NCI-H526 treated with DMSO at 0.1 percent for 48 hours (cell line): Measurements from ENCODE around the gene LHFPL2.
"Not testable (repeated sequence)": the region's sequence is repeated elsewhere in the genome, so short reads cannot be mapped to it uniquely, and the experiment has no call there.

Source experiments
- DNase-seq: peaks from one replicate; lab custom pipeline; 2025; lab: John Stamatoyannopoulos, UW

LHFPL2 gene

GRCh38 chr5:78648359-78649210 is at the start of gene LHFPL2:
Gene LHFPL2, minus strand, starts transcription at chr5:78648772. Its CDS starts 138,559 bp downstream, at chr5:78510213.
- peak; percentile 42 for DNase-seq

GRCh38 chr5:78696637-78697036 is 48.1 kb upstream of the LHFPL2 start:
- no peak for DNase-seq

- not testable (repeated sequence) for DNase-seq
These were observed 47.5 kb upstream of the LHFPL2 start for GRCh38 chr5:78696052-78696451.

GRCh38 chr5:78693339-78693738 is 44.8 kb upstream of the LHFPL2 start:
- DNase-seq, result no peak

- no peak for DNase-seq
These were observed 42.8 kb upstream of the LHFPL2 start for GRCh38 chr5:78691084-78691960.

- DNase-seq, result no peak
These were observed 41.8 kb upstream of the LHFPL2 start for GRCh38 chr5:78690253-78690972.

GRCh38 chr5:78689540-78690252 is 41.1 kb upstream of the LHFPL2 start:
- no peak for DNase-seq

- not testable (repeated sequence) for DNase-seq
These were observed 38.9 kb upstream of the LHFPL2 start for GRCh38 chr5:78687514-78687913.

- DNase-seq, result not testable (repeated sequence)
These were observed 35.3 kb upstream of the LHFPL2 start for GRCh38 chr5:78683905-78684304.

GRCh38 chr5:78679905-78680304 is 31.3 kb upstream of the LHFPL2 start:
- DNase-seq, result no peak

- no peak for DNase-seq
These were observed 29.5 kb upstream of the LHFPL2 start for GRCh38 chr5:78677777-78678668.

- DNase-seq, result no peak
These were observed 27.6 kb upstream of the LHFPL2 start for GRCh38 chr5:78675956-78676730.

GRCh38 chr5:78673827-78674226 is 25.3 kb upstream of the LHFPL2 start:
- DNase-seq, result not testable (repeated sequence)

- DNase-seq, result no peak
These were observed 23.6 kb upstream of the LHFPL2 start for GRCh38 chr5:78672154-78672553.

- no peak for DNase-seq
These were observed 23.0 kb upstream of the LHFPL2 start for GRCh38 chr5:78671609-78672008.

- no peak for DNase-seq
These were observed 22.2 kb upstream of the LHFPL2 start for GRCh38 chr5:78670701-78671269.

- DNase-seq, result no peak
These were observed 20.8 kb upstream of the LHFPL2 start for GRCh38 chr5:78669331-78669730.

- DNase-seq, result no peak
These were observed 19.0 kb upstream of the LHFPL2 start for GRCh38 chr5:78667461-78668103.

GRCh38 chr5:78666975-78667374 is 18.4 kb upstream of the LHFPL2 start:
- not testable (repeated sequence) for DNase-seq
